GM12873 (cell line): ENCODE data around the gene NKX2-4.

Experiments used
- TF ChIP-seq, protein P1 (sequence below): IDR thresholded peaks from 2 replicates; pipeline ENCODE4 v1.5.1; 2012; ENCODE audit warnings: low read depth, mild to moderate bottlenecking, moderate library complexity, low read length, control low read depth; ENCODE audit not compliant: insufficient read depth; ENCODE audit errors: missing control alignments

Gene NKX2-4

DNA sequence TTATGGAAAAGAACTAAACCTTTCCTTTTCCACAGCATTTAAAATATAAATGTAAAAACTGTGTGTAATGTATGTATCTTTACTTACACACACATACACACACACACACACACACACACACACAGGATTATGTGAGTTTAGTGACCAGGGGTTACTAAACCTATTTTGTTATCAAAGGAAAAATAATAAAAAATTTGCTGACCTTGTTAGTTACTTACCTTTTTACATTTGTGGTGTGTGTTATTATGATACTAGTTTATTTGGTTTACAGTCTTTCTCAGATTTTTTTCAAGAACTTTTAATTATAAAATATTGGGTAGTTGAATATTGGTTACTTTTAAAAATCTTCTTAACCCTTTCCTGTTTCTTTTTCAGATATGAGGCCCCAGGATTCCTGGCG is 15.7 kb downstream of the NKX2-4 start:
- TF ChIP-seq, protein P1, sequence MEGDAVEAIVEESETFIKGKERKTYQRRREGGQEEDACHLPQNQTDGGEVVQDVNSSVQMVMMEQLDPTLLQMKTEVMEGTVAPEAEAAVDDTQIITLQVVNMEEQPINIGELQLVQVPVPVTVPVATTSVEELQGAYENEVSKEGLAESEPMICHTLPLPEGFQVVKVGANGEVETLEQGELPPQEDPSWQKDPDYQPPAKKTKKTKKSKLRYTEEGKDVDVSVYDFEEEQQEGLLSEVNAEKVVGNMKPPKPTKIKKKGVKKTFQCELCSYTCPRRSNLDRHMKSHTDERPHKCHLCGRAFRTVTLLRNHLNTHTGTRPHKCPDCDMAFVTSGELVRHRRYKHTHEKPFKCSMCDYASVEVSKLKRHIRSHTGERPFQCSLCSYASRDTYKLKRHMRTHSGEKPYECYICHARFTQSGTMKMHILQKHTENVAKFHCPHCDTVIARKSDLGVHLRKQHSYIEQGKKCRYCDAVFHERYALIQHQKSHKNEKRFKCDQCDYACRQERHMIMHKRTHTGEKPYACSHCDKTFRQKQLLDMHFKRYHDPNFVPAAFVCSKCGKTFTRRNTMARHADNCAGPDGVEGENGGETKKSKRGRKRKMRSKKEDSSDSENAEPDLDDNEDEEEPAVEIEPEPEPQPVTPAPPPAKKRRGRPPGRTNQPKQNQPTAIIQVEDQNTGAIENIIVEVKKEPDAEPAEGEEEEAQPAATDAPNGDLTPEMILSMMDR, result no peak

DNA sequence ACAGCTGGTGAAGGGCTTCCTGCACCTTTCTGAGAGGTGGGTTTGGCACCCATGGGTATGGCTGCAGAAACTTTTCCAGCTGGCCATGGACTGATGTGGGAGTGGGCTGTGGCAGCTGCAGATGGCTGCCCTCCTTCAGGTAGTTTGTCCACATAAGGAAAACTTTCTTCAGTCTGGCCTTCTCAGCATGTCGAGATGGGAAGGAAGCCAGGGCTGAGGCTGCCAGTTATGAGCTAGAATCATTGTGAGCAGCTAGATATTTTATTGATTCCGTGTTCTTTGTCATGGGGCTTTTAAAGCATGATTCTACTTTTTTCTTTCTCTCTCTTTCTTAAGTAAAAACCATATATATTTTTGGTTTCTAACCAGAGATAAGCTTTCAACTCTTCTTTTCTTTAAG is 16.6 kb downstream of the NKX2-4 start:
- TF ChIP-seq, protein P1, result no peak

DNA sequence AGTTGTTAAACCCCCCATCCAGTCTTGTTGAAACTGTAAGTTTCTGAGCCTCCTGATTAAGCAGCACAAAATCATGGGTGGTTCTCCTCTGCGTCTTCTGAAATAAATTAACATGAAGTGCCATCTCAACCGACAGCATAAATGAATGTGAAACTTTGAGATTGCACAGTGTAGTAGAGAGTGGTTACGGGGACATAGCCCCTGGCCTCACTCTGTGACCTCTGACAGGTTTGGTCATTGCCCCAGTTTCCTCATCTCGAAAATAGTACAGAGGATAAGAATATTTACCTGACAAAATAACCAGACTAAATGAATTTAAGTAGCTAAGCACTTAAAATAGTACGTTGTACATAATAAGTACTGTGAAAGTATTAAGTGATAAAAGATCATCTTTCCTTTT is 19.1 kb downstream of the NKX2-4 start:
- TF ChIP-seq, protein P1, result no peak

DNA sequence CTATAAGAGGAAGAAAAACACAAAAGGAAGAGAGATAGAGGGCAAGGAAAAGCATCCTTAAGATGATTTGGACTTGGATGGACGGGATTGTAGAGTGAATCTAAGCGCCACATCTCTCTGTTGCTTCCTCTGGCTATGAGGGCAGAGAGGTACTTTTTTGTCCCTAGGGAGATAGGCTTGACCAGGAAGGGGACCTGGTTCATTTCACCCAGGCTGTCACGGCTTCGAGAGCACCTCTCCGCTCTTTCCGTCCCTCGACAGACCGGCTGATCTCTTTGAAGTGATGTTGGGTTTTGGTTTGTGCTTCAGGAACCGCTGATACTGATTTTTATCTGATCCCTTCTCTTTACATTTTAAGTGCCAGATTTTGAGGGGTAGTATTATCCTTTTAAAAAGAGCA is 19.6 kb downstream of the NKX2-4 start:
- TF ChIP-seq, protein P1, result no peak

DNA sequence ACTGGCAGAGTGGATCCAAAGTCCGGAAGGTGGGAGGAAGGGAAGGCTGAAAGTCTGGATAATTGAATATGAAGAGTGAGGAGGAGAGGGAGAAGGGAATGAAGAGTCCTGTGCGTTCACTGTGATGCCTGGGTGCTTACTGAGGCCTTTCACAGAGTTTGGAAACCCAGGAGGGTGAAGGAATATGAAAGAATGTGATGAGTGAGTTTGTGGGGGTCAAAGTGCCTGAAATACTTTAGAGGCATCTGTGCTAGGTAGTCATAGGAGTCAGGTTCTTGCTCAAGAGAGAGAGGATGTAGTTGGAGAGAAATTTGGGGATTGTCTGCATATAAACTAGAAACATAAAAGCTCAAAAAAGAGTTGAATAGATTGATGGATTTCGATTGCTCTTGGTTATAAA is 20.7 kb downstream of the NKX2-4 start:
- TF ChIP-seq, protein P1, result no peak

DNA sequence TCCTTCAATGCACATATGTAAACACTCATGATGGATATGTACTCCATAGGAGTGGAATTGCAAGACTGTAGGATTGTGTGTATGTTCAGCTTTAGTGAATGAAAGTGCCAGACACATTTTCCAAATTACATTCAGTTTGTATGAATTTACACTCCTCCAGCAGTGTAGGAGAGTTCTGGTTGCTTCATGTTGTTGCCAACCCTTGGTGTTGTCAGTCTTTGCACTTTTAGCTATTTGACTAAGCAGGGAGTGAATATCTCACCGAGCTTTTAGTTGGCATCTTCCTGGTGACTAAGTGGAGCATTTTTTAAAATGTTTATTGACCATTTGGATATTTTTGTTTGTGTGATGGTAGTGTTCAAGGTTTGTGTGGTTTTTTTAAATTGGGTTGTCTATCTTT is 23.9 kb downstream of the NKX2-4 start:
- TF ChIP-seq, protein P1, result no peak

DNA sequence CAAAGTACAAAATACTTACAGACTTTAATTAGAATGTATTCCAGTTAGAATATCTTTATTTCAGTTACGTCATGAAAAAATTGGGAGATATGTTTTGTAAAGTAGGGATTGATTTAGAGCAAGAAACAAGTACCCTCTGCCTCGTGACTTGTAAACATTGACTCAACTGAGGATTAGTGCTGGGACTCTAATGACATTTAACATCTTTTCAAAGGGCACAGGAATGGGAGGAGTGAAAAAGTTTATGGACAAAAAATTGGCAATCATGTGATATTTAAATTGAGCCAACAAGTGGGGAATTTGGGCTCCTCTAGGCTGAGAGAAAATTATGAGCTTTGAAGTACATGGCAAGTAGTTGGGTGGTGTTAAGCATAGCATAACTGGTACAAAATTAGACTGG is 25.3 kb downstream of the NKX2-4 start:
- TF ChIP-seq, protein P1, result no peak
